ENCODE results near the gene PRPF6. TPM values are rescaled to one million over a fixed set of nuclear protein-coding genes. Genes with fewer than 3 reads are reported as not detected.

Gene PRPF6, protein sequence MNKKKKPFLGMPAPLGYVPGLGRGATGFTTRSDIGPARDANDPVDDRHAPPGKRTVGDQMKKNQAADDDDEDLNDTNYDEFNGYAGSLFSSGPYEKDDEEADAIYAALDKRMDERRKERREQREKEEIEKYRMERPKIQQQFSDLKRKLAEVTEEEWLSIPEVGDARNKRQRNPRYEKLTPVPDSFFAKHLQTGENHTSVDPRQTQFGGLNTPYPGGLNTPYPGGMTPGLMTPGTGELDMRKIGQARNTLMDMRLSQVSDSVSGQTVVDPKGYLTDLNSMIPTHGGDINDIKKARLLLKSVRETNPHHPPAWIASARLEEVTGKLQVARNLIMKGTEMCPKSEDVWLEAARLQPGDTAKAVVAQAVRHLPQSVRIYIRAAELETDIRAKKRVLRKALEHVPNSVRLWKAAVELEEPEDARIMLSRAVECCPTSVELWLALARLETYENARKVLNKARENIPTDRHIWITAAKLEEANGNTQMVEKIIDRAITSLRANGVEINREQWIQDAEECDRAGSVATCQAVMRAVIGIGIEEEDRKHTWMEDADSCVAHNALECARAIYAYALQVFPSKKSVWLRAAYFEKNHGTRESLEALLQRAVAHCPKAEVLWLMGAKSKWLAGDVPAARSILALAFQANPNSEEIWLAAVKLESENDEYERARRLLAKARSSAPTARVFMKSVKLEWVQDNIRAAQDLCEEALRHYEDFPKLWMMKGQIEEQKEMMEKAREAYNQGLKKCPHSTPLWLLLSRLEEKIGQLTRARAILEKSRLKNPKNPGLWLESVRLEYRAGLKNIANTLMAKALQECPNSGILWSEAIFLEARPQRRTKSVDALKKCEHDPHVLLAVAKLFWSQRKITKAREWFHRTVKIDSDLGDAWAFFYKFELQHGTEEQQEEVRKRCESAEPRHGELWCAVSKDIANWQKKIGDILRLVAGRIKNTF
- 36.6 TPM for total RNA-seq

DNA sequence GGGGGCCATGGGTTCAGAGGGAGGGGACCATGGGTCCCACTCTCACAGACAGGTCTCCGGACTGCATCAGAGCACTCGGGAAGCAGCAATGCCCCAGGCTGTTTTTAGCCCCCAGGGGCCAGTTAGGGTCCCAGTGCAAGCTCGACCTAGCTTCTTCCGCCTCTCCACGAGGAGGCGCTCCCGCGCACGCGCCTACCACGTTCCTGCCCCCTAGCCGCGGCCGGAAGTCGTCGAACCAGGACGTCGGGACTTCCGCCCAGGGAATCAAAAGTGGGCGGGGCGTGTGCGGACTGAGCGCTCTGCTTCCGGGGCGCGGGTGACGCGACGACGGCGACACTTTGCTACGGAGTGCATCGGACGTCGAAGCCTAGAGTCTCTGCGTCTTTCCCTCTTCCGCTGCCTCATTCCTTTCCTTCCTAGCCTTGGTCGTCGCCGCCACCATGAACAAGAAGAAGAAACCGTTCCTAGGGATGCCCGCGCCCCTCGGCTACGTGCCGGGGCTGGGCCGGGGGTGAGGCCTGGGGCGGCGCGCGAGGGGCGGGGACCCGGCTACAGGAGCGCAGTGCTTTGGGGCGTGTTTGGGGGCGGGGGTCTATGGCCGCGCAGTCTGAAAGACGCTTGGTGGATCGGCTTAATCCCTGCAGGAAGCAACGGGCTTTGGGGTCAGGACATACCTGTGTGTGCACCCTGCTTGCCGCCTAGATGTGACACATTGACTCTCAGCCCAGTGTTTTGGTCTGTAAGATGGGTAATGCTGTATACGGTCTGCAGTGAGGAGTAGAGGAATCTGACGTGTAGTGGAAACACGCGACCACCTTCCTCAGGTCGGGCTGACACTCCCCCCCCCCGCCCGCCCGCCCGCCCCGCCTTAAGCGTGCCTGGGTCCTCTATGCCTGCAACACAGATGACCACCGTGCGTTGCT is at the start of gene PRPF6:
Gene PRPF6, plus strand, starts transcription at position 327 of the 923 bp plus-strand sequence. Its CDS starts 114 bp downstream, at position 441.
- peak within 1 kb of the TSS; percentile 71 for H3K4me3 ChIP-seq (ENCODE audit: low read length)
- no peaks in the 10 kb centered on the region for H3K27me3 ChIP-seq (ENCODE audit: insufficient read depth, low read length)
- H3K4me1 ChIP-seq (ENCODE audit: insufficient read depth, low read length): peaks cover 48% of the 10 kb centered on the region
- no peaks in the 10 kb centered on the region for H3K9me3 ChIP-seq (ENCODE audit: low read depth, low read length)

- Histone ChIP-seq H3K4me3 (ENCODE audit: low read length) (no peak overlapping the region), H3K9me3 (ENCODE audit: low read depth, low read length) (no peaks in the 10 kb centered on the region), H3K27me3 (ENCODE audit: insufficient read depth, low read length) (no peaks in the 10 kb centered on the region), H3K4me1 (ENCODE audit: insufficient read depth, low read length) (no peaks in the 10 kb centered on the region)
Observed at GRCh38 chr20:63931735-63932134, 49.2 kb upstream of the PRPF6 start.

DNA sequence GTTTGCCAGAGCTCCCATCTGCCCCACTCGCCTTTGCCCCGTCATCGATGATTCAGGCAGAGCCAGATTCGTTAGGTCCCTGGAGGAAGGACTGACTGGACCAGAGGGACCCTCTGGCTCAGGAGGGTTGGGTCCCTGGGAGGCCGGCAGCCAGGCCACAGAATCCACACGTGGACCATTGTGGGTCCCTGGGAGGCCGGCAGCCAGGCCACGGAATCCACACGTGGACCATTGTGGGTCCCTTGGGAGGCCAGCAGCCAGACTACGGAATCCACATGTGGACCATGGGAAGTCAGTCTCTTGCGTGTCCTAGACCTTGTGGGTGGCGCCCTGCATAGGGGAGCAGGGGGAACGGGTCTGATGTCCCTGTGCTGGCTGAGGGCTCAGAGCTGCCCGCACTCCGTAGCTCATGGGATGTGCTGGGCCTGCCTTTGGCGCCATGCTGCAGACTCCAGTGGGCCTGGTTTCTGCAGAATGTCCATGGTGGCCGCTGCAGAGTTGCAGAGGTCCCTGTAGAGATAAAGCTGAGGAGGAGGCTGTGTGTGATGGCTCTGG is 48.2 kb upstream of the PRPF6 start:
- H3K9me3 ChIP-seq (ENCODE audit: low read depth, low read length): no peaks in the 10 kb centered on the region
- no peaks in the 10 kb centered on the region for H3K27me3 ChIP-seq (ENCODE audit: insufficient read depth, low read length)
- no peak overlapping the region for H3K4me3 ChIP-seq (ENCODE audit: low read length)
- no peaks in the 10 kb centered on the region for H3K4me1 ChIP-seq (ENCODE audit: insufficient read depth, low read length)

GRCh38 chr20:63933646-63934045 is 47.3 kb upstream of the PRPF6 start:
- no peaks in the 10 kb centered on the region for H3K9me3 ChIP-seq (ENCODE audit: low read depth, low read length)
- no peaks in the 10 kb centered on the region for H3K27me3 ChIP-seq (ENCODE audit: insufficient read depth, low read length)
- H3K4me1 ChIP-seq (ENCODE audit: insufficient read depth, low read length): no peaks in the 10 kb centered on the region
- no peak overlapping the region for H3K4me3 ChIP-seq (ENCODE audit: low read length)

GRCh38 chr20:63934271-63935068 is 46.5 kb upstream of the PRPF6 start:
- H3K4me3 ChIP-seq (ENCODE audit: low read length): no peak overlapping the region
- H3K9me3 ChIP-seq (ENCODE audit: low read depth, low read length): no peaks in the 10 kb centered on the region
- H3K27me3 ChIP-seq (ENCODE audit: insufficient read depth, low read length): no peaks in the 10 kb centered on the region
- H3K4me1 ChIP-seq (ENCODE audit: insufficient read depth, low read length): no peaks in the 10 kb centered on the region

DNA sequence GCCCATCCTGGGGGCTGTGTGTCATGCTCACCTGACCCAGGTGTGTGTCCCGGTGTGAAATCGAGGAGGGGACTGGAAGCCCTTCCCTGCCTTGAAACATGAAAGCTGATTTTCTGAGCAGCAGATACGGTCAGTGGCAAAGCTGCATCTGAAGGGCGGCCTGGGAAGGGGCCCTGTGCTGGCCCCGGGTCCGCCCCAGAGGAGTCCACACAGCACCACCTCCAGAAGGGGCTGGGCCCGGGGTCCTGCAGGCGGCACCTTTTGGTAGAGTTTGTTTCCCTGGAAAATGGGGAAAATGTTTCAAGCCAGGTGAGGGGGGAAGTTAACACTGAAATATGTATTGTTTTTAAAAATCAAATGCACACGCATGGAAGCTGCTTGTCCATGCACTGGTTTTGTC is 45.5 kb upstream of the PRPF6 start:
- Histone ChIP-seq H3K4me1 (ENCODE audit: insufficient read depth, low read length) (peaks cover 2% of the 10 kb centered on the region), H3K9me3 (ENCODE audit: low read depth, low read length) (no peaks in the 10 kb centered on the region), H3K27me3 (ENCODE audit: insufficient read depth, low read length) (no peaks in the 10 kb centered on the region), H3K4me3 (ENCODE audit: low read length) (no peak overlapping the region)

GRCh38 chr20:63937596-63937995 is 43.3 kb upstream of the PRPF6 start:
- Histone ChIP-seq H3K27me3 (ENCODE audit: insufficient read depth, low read length) (no peaks in the 10 kb centered on the region), H3K9me3 (ENCODE audit: low read depth, low read length) (no peaks in the 10 kb centered on the region), H3K4me3 (ENCODE audit: low read length) (no peak overlapping the region), H3K4me1 (ENCODE audit: insufficient read depth, low read length) (peaks cover 18% of the 10 kb centered on the region)

DNA sequence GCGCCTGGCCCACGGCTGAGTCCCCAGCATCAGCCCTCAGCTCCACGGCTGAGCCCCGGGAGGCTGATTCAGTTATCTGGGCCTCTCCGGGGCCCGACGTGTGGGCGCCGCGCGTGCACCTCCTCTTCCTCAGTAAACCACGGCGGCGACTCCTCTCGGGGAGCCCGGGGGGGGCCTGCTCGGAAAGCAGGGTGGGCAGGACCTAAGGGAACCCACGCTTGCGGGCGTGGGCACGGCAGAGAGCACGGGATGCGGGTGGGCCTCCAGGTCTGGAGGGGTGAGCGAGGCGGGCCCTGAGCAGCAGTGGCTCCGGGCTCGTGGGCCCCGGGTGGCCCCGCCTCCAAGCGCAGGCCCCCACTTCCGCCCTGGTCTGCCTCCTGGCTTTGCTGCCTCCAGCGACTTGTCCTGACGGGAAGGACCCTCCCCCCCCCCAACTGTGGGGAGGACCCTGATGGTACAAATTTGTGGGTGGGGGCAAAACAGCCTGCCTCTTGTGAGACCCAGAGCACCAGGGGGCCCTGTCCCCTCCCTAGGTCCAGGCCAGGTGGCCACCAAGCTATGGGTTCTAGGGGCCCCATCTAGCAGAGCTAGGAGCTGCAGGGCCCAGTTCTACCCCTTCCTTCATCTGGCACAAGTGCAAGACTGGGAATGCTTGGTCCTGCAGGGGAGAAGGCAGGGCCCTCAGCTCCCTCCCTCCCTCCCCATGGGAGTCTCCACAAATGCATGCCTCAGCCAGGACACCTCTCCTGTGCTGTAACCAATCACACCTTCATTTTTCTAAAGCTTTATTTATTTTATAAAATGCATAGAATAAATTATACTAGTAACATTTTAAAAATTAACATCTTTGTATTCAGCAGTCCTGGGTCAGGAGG is 41.6 kb upstream of the PRPF6 start:
- Histone ChIP-seq H3K27me3 (ENCODE audit: insufficient read depth, low read length) (no peaks in the 10 kb centered on the region), H3K4me3 (ENCODE audit: low read length) (no peak overlapping the region), H3K4me1 (ENCODE audit: insufficient read depth, low read length) (peaks cover 26% of the 10 kb centered on the region), H3K9me3 (ENCODE audit: low read depth, low read length) (no peaks in the 10 kb centered on the region)

DNA sequence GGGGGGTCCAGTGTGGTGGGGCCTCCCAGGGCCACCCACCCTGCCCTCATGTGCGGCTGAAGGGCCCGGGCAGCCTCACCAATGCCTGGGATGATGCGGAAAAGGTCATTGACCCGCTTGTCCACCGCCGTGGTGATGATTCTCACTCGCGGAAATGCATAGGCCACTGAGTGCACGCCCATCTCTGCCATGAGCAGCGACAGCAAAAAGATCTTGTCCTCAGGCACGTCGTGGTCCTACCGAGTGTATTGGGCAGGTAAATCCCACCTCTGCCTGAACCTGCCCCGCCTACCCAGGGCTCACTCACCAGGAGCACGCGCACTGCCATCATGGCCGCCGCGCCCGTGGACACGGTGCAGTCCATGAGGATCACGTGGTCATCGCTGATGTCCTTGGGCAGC is 40.9 kb upstream of the PRPF6 start:
- Histone ChIP-seq H3K9me3 (ENCODE audit: low read depth, low read length) (no peaks in the 10 kb centered on the region), H3K27me3 (ENCODE audit: insufficient read depth, low read length) (no peaks in the 10 kb centered on the region), H3K4me3 (ENCODE audit: low read length) (no peak overlapping the region), H3K4me1 (ENCODE audit: insufficient read depth, low read length) (peaks cover 26% of the 10 kb centered on the region)

DNA sequence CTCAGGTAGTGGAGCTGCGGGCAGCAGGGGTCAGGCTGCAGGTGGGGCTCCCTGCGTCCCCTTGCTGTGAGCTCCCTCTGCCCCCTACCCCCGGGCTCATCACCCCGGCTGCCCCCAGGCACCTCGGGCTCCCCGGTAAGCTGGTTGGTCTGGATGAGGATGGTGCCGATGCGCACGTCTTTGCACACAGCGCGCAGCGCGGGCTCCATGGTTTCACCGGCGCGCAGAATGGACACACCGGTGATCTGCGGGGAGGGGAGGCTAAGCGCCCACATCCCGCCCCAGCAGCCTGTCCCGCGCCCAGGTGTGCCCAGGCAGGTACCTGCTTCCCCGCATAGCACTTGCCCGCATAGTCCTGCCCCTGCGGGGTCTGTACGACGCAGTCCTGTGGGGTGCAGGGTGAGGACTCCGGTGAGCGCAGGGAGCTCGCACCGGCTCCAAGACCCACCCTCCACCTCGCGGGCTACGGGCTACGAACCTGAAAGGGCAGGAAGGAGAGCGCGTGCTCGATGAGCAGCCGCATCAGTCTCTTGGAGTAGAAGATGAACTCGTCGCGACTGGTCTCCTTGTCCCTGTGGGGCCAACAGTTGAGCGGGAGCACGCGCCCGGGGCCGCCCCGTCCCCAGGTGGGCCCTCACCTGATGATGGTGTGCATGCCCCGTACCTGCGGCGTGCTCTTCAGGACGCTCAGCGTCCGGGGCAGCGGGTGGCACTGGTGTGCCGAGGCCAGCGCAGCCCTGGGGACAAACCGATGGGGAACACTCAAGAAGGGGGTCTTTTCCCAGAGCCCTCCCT is 40.3 kb upstream of the PRPF6 start:
- Histone ChIP-seq H3K4me3 (ENCODE audit: low read length) (no peak overlapping the region), H3K9me3 (ENCODE audit: low read depth, low read length) (no peaks in the 10 kb centered on the region), H3K4me1 (ENCODE audit: insufficient read depth, low read length) (peaks cover 26% of the 10 kb centered on the region), H3K27me3 (ENCODE audit: insufficient read depth, low read length) (no peaks in the 10 kb centered on the region)

DNA sequence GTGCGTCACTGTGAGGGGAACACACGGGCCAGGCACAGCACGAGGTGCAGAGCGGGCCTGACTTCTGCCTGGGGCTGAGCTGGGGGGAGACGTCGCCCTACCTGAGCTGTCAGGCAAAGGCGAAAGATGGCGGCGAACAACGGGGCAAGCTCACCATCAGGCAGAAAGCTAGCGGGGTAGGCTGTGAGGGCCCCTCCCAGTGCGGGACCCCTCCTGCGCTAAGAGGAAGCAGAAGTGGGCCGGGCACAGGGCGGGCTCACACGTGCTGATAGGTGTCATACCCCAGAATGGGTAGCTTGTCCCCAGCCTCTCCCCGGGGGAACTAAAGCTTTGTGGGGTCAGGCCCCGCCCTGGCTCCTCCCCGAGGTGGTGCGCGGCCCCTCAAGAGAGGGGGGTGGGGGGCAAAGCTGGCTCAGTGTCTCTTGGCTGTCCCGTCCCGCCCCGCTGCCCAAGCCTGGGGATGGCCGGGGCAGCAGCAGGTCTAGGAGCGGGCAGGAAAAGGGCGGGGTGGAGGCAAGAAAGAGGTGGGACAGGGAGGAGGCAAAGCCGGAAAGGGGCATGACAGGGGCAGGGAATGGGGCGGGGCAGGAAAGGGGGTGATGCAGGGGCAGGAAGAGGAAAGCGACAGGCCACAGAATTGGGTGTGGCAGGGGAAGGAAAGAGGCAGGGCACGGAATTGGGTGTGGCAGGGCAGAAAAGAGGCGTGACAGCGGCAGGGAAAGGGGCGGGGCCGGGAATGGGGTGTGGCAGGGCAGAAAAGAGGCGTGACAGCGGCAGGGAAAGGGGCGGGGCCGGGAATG is 39.5 kb upstream of the PRPF6 start:
- Histone ChIP-seq H3K27me3 (ENCODE audit: insufficient read depth, low read length) (no peaks in the 10 kb centered on the region), H3K4me3 (ENCODE audit: low read length) (no peak overlapping the region), H3K9me3 (ENCODE audit: low read depth, low read length) (no peaks in the 10 kb centered on the region), H3K4me1 (ENCODE audit: insufficient read depth, low read length) (peaks cover 26% of the 10 kb centered on the region)

All from mononuclear cell (primary cell).